ENCODE results near the gene CAMKK2. TPM values are rescaled to one million over a fixed set of nuclear protein-coding genes. Genes with fewer than 3 reads are reported as not detected.

Gene CAMKK2
- total and polyA plus RNA-seq, 2 of the 13 experiments (the other 11 are each of a cell fraction or from before 2014, with no cell fraction given): 18.8 to 20.0 TPM

GRCh38 chr12:121191151-121191550 lies 105.4 kb downstream of the CAMKK2 start:
- no peaks in the 10 kb centered on the region for H4K20me1 ChIP-seq (ENCODE audit: insufficient read depth, low read length)
- POLR2A ChIA-PET: no interaction called here
- H3K79me2 ChIP-seq (ENCODE audit: insufficient read depth, low read length): no peaks in the 10 kb centered on the region
- TF ChIP-seq RFX1 (IDR thresholded peaks at IDR 0.05) (no peak), SMARCE1 (IDR thresholded peaks at IDR 0.05; ENCODE audit: borderline replicate concordance) (no peak), ARHGAP35 (CRISPR knock-in tag; IDR thresholded peaks at IDR 0.05; ENCODE audit: borderline replicate concordance) (no peak), HDAC6 (IDR thresholded peaks at IDR 0.05; ENCODE audit: low read depth, low read length) (no peak), ZNF530 (CRISPR knock-in tag; IDR thresholded peaks at IDR 0.05; ENCODE audit: low read depth) (no peak), ETS1 (CRISPR knock-in tag; IDR thresholded peaks at IDR 0.05) (no peak), RFXANK (CRISPR knock-in tag; IDR thresholded peaks at IDR 0.05) (no peak), PLRG1 (conservative IDR thresholded peaks at IDR 0.05) (no peak), SOX5 (CRISPR knock-in tag; IDR thresholded peaks at IDR 0.05; ENCODE audit: borderline replicate concordance) (no peak), HDAC1 (CRISPR knock-in tag; IDR thresholded peaks at IDR 0.05) (no peak), CBFB (CRISPR knock-in tag; IDR thresholded peaks at IDR 0.05) (no peak)
- DNase-seq (ENCODE audit: low spot score) (no peak), ATAC-seq (no peak), FAIRE-seq (no peak)
- intact Hi-C loops (cut with micrococcal nuclease; ENCODE audit: unreplicated experiment): no loop called here
- CTCF ChIA-PET (ENCODE audit: low intra/inter-chr PET ratio, low total read pairs): no interaction called here
- H3K27me3 ChIP-seq (ENCODE audit: control insufficient read depth in 1 of 2, insufficient read depth in 2 of 2, low read length in 2 of 2): peaks cover 2 to 16% of the 10 kb centered on the region in 2 experiments; a peak in 1 of 5 replicates
- whole genome bisulfite sequencing (ENCODE audit: low lambda C conversion rate): 0% methylated on average over 3 of the region's 3 CpGs
- H3K27ac ChIP-seq (ENCODE audit: extremely low read length, insufficient read depth, low read length): no peak overlapping the region
- H3K9ac ChIP-seq (ENCODE audit: insufficient read depth, low read depth, low read length): no peak overlapping the region
- no TSS peak for BruUV-seq (replicated peaks)
- H3K9me3 ChIP-seq (ENCODE audit: low read length): no peaks in the 10 kb centered on the region
- H2AFZ ChIP-seq (ENCODE audit: low read length): no peak overlapping the region
- H3K36me3 ChIP-seq (replicated peaks in 1 of 2; ENCODE audit: control insufficient read depth in 1 of 2, insufficient read depth in 2 of 2, low read length in 2 of 2): no peaks in the 10 kb centered on the region
- in situ Hi-C loops (cut with HindIII; ENCODE audit: extremely low pct_ligation_motif_present, low pct_unique_long_range_greater_than_20kb): no loop called here
- H3K4me1 ChIP-seq (ENCODE audit: insufficient read depth, low read length): no peaks in the 10 kb centered on the region
- no peak overlapping the region for H3K4me3 ChIP-seq (replicated peaks in 1 of 3; ENCODE audit: insufficient read depth in 1 of 3, low read depth in 2 of 3, low read length in 3 of 3)
- H3K4me2 ChIP-seq (ENCODE audit: low read depth, low read length): no peak overlapping the region
